Measurements from ENCODE around the gene BEST4. TPM values are rescaled to one million over a fixed set of nuclear protein-coding genes. Genes with fewer than 3 reads are reported as not detected.

The BEST4 gene
- polyA plus RNA-seq (2012; ENCODE audit: insufficient read length, low read depth) = 0.26 TPM

DNA sequence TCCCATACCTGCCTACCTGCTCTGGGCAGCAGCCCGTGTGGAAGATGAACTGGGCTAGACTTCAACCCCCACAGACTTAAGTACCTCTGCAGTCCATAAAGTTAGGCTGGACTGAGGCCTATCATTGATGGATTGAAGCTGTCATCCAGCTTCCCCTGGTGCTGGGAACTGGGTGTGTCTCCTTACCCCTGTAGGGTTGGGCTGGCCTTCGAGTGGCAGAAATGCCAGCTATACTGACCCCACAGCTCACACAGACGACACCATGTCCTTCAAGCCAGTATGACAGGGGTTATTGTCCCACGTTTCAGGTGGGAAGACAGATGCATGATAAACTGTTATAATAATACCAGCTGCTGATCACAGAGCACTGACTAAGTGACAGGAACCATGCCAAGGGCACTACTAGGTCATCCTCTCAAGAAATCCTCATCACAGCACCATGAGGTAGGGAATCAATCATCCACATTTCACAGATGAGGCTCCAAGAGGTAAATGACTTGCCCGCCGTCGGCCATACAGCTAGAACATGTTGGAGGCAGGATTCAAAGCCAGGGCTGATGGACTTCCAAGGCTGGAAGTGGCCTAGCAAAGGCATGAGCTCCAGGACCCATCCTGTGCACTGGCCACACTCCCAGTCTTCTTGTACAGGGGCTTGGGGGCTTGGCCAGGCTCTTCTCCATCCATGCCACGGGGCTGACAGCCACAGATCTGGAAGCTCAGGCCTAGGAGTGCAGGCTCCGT, at the start of gene BEST4:
Gene BEST4, minus strand, starts transcription at position 51 of the 741 bp plus-strand sequence. CDS start 465 bp downstream, outside the sequence.
- no peak for TF ChIP-seq SIN3A (IDR thresholded peaks at IDR 0.05; ENCODE audit: borderline replicate concordance, insufficient read depth, low read length)
- TF ChIP-seq, protein P1, sequence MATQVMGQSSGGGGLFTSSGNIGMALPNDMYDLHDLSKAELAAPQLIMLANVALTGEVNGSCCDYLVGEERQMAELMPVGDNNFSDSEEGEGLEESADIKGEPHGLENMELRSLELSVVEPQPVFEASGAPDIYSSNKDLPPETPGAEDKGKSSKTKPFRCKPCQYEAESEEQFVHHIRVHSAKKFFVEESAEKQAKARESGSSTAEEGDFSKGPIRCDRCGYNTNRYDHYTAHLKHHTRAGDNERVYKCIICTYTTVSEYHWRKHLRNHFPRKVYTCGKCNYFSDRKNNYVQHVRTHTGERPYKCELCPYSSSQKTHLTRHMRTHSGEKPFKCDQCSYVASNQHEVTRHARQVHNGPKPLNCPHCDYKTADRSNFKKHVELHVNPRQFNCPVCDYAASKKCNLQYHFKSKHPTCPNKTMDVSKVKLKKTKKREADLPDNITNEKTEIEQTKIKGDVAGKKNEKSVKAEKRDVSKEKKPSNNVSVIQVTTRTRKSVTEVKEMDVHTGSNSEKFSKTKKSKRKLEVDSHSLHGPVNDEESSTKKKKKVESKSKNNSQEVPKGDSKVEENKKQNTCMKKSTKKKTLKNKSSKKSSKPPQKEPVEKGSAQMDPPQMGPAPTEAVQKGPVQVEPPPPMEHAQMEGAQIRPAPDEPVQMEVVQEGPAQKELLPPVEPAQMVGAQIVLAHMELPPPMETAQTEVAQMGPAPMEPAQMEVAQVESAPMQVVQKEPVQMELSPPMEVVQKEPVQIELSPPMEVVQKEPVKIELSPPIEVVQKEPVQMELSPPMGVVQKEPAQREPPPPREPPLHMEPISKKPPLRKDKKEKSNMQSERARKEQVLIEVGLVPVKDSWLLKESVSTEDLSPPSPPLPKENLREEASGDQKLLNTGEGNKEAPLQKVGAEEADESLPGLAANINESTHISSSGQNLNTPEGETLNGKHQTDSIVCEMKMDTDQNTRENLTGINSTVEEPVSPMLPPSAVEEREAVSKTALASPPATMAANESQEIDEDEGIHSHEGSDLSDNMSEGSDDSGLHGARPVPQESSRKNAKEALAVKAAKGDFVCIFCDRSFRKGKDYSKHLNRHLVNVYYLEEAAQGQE (IDR thresholded peaks at IDR 0.05; ENCODE audit: insufficient read depth in 1 of 2, low read depth in 2 of 2, low read length in 2 of 2) = no peak
- TF ChIP-seq POLR2AphosphoS5 (IDR thresholded peaks at IDR 0.05; ENCODE audit: low read depth, low read length) = no peak
- no peak for TF ChIP-seq FOXP2 (optimal IDR thresholded peaks at IDR 0.05; ENCODE audit: borderline replicate concordance, extremely low read depth, extremely low read length, insufficient read depth)
- TF ChIP-seq TAF1 (IDR thresholded peaks at IDR 0.05; ENCODE audit: borderline replicate concordance, insufficient read depth, low read length) = no peak

DNA sequence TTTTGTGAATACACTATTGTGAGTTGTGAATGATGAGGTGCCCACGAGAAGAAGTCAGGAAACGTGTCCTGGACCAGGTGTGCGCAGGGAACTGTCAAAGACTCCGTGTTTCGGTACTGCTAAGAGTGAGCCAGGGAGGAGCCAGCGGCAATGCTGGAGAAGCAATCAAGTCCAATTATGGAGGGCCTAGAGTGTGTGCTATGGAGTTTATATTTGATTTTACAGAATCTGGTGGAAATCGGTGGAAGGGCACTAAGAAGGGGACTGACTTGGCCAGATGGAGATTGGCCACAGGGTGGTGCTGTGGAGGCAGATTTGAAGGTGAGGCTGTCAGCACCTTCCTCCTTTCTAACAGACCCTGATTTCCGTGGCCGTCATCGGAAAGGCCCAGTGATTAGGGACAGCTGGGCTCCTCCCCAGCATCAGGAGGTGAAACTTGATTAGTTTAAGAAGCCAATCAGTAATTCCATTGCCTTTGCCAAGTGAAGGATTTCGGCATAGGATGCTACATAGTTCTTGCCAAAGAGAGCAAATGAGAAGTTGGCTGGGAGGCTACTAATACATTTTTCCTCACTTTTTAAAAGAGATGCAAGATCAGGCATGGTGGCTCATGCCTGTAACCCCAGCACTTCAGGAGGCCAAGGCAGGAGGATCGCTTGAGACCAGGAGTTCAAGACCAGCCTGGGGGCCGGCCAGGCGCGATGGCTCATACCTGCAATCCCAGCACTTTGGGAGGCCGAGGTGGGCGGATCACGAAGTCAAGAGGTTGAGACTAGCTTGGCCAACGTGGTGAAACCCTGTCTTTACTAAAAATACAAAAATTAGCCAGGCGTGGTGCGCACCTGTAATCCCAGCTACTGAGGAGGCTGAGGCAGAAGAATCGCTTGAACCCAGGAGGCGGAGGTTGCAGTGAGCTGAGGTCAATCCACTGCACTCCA, 48.0 kb upstream of the BEST4 start:
- no peak for TF ChIP-seq POLR2AphosphoS5 (IDR thresholded peaks at IDR 0.05; ENCODE audit: low read depth, low read length)
- no peak for TF ChIP-seq SIN3A (IDR thresholded peaks at IDR 0.05; ENCODE audit: borderline replicate concordance, insufficient read depth, low read length)
- TF ChIP-seq, protein P1 (IDR thresholded peaks at IDR 0.05; ENCODE audit: insufficient read depth in 1 of 2, low read depth in 2 of 2, low read length in 2 of 2) = no peak
- no peak for TF ChIP-seq TAF1 (IDR thresholded peaks at IDR 0.05; ENCODE audit: borderline replicate concordance, insufficient read depth, low read length)
- no peak for TF ChIP-seq FOXP2 (optimal IDR thresholded peaks at IDR 0.05; ENCODE audit: borderline replicate concordance, extremely low read depth, extremely low read length, insufficient read depth)

DNA sequence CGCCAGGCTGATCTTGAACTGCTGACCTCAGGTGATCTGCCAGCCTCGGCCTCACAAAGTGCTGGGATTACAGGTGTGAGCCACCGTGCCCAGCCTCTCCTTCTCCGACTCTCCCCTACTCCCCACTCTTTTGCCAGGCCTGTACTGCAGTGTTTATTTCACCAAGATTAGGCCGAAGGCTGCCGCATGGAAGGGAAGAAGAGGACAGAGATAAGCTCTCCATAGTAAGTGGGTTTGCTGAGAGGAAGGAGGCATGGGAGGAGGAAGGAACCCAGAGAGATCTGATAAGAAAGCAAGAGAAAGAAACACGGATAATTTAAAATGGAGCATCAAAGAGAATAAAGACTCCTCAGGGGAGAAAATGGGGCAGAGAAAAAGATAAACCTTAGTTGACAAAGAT, 46.4 kb upstream of the BEST4 start:
- TF ChIP-seq FOXP2 (optimal IDR thresholded peaks at IDR 0.05; ENCODE audit: borderline replicate concordance, extremely low read depth, extremely low read length, insufficient read depth) (no peak), TAF1 (IDR thresholded peaks at IDR 0.05; ENCODE audit: borderline replicate concordance, insufficient read depth, low read length) (no peak), SIN3A (IDR thresholded peaks at IDR 0.05; ENCODE audit: borderline replicate concordance, insufficient read depth, low read length) (no peak), POLR2AphosphoS5 (IDR thresholded peaks at IDR 0.05; ENCODE audit: low read depth, low read length) (no peak)
- TF ChIP-seq, protein P1 (IDR thresholded peaks at IDR 0.05; ENCODE audit: insufficient read depth in 1 of 2, low read depth in 2 of 2, low read length in 2 of 2) = no peak

DNA sequence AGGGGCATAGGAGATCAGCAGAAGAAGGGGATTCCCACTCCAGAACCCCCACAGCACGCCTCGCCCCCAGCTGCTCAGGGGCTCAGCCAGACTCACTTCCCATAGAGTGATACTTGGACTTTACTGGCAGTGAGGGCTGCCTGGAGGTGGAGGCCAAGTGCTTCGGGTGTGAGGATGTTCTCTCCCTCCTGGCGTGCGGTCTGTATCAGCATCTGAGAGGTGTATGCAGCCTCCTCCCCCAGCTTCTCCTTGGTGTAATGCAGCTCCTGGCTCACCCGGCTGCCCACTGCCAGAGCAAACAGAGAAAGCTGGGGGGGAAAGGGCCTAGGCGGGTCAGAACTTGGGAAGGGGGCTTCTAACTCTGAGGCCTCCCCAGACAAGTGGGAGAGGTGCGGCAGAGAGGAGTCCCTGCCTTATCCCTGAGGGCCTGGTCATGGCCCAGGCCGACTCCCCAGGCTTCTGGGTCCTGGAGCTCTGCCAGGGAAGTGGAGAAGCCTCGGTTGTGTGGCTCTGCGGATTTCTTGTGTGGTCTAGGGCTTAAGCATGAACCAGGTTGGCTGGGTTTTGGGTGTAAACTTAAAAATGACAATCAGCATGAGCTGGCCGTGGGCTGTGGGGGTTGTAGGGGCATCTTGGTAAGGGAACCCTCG, 44.2 kb upstream of the BEST4 start:
- TF ChIP-seq POLR2AphosphoS5 (IDR thresholded peaks at IDR 0.05; ENCODE audit: low read depth, low read length) = no peak
- TF ChIP-seq FOXP2 (optimal IDR thresholded peaks at IDR 0.05; ENCODE audit: borderline replicate concordance, extremely low read depth, extremely low read length, insufficient read depth) = no peak
- TF ChIP-seq, protein P1 (IDR thresholded peaks at IDR 0.05; ENCODE audit: insufficient read depth in 1 of 2, low read depth in 2 of 2, low read length in 2 of 2) = no peak

All from PFSK-1 (cell line).